HG03103 (cell line): ENCODE measurements around the gene DAND5.
A peak's percentile ranks its signal among the peaks of the same experiment; 100 is the strongest.
"Not testable (repeated sequence)": the region's sequence is repeated elsewhere in the genome, so short reads cannot be mapped to it uniquely, and the experiment has no call there.

ENCODE experiments used
- ATAC-seq: cut with Tn5 transposase; IDR thresholded peaks from one replicate; pipeline ENCODE4 v1.9.1; 2021; ENCODE audit warnings: low read depth; ENCODE audit not compliant: unreplicated experiment

Gene DAND5

GRCh38 chr19:12945479-12946091 is 23.8 kb upstream of the DAND5 start, which contains the start of gene RAD23A:
Gene RAD23A (plus strand): TSS chr19:12945862. CDS start chr19:12945949, 87 bp downstream.
- ATAC-seq: peak; percentile 52

GRCh38 chr19:12946092-12946721 is 23.2 kb upstream of the DAND5 start:
- peak; percentile 31 for ATAC-seq

GRCh38 chr19:12946731-12947496 is 22.5 kb upstream of the DAND5 start:
- ATAC-seq: no peak

- no peak for ATAC-seq
These were observed 21.4 kb upstream of the DAND5 start for GRCh38 chr19:12947702-12948611.

GRCh38 chr19:12948612-12949362 is 20.6 kb upstream of the DAND5 start:
- no peak for ATAC-seq

GRCh38 chr19:12949363-12950283 is 19.8 kb upstream of the DAND5 start:
- no peak for ATAC-seq

- ATAC-seq: not testable (repeated sequence)
These were observed 17.3 kb upstream of the DAND5 start for GRCh38 chr19:12952050-12952449.

GRCh38 chr19:12952488-12953137 is 16.8 kb upstream of the DAND5 start:
- ATAC-seq: no peak

- no peak for ATAC-seq
These were observed 16.1 kb upstream of the DAND5 start for GRCh38 chr19:12953138-12953798.

- ATAC-seq: no peak
These were observed 15.4 kb upstream of the DAND5 start for GRCh38 chr19:12953799-12954611.

DNA sequence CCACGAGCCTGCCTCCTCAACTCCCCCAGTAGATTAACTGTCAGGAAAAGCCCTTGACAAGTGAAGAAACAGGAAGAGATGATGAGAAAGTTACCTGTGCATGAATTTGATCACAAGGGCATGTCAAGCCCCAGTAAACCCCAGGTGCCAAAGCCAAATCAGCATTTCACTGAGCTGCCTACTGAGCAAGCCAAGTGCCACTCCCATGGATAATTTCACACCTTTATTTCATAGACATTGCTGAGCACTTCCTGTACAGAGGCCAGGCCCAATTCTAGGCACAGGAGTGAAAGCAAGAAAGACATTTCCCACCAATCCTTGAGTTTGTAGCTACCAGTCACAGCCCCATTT is 14.8 kb upstream of the DAND5 start:
- no peak for ATAC-seq

- not testable (repeated sequence) for ATAC-seq
These were observed 13.8 kb upstream of the DAND5 start for GRCh38 chr19:12955575-12955974.

- no peak for ATAC-seq
These were observed 13.4 kb upstream of the DAND5 start for GRCh38 chr19:12955996-12956395.

DNA sequence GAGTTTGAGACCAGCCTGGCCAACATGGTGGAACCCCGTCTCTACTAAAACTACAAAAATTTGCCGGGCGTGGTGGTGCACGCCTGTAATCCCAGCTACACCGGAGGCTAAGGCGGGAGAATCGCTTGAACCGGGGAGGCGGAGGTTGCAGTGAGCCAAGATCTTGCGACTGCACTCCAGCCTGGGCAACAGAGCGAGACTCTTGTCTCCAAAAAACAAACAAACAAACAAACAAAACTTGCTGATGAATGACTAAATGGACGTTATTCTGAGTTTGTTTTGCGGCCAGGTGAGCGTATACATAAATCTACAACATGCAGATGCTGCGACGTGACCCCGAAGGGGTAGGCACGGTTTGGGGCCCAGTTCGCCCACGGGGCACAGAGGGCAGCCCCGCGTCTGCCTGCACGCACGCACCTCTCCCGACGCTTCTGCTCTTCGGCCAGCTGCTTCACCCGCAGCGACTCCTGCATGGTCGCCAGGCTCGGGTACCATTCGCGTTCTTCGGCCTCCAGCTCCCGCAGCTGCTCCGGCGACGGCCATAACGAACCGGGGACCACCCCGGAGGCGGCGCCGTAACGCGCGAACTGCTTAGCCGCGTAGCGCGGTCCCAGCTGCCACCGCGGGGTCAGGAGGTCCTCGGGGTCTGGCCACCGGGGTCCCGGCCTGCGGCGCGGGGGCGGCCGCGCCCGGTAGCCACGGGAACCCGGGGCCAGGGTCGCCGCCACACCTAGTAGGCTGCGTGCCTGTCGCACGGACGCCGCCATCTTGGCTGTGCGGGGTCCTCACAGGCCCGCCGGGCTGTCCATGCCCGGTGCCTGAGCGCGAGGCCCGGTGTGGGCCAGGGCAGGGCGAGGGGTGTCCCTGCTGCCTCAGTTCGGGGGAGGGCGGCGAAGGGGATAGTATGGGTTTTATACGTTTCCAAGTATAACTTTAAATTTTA is 12.7 kb upstream of the DAND5 start, which contains the start of gene GADD45GIP1:
Gene GADD45GIP1 (minus strand): TSS at position 778 of the 943 bp plus-strand sequence. CDS start 11 bp downstream, at position 767.
- ATAC-seq: no peak

- not testable (repeated sequence) for ATAC-seq
These were observed 11.9 kb upstream of the DAND5 start for GRCh38 chr19:12957389-12957952.
